ENCODE measurements around the gene ECHDC1. TPM values are rescaled to one million over a fixed set of nuclear protein-coding genes. Genes with fewer than 3 reads are reported as not detected.

Gene ECHDC1
- polyA plus RNA-seq, 1 donor from 2014 or later = 95.7 TPM

- H3K27ac ChIP-seq (ENCODE audit: low read length) = no peak overlapping the region
- no peaks in the 10 kb centered on the region for H3K9me3 ChIP-seq (ENCODE audit: low read length)
- H2AFZ ChIP-seq (ENCODE audit: low read depth, low read length) = no peak overlapping the region
- TF ChIP-seq TAF1 (IDR thresholded peaks at IDR 0.05; ENCODE audit: low read depth) (no peak), RAD21 (conservative IDR thresholded peaks at IDR 0.05) (no peak), EP300 (conservative IDR thresholded peaks at IDR 0.05; ENCODE audit: poor library complexity, severe bottlenecking) (no peak), EZH2 (IDR thresholded peaks at IDR 0.05; ENCODE audit: borderline replicate concordance, insufficient read depth, low read length, poor library complexity, severe bottlenecking) (no peak), POLR2AphosphoS5 (IDR thresholded peaks at IDR 0.05) (no peak)
- TF ChIP-seq, protein P1, sequence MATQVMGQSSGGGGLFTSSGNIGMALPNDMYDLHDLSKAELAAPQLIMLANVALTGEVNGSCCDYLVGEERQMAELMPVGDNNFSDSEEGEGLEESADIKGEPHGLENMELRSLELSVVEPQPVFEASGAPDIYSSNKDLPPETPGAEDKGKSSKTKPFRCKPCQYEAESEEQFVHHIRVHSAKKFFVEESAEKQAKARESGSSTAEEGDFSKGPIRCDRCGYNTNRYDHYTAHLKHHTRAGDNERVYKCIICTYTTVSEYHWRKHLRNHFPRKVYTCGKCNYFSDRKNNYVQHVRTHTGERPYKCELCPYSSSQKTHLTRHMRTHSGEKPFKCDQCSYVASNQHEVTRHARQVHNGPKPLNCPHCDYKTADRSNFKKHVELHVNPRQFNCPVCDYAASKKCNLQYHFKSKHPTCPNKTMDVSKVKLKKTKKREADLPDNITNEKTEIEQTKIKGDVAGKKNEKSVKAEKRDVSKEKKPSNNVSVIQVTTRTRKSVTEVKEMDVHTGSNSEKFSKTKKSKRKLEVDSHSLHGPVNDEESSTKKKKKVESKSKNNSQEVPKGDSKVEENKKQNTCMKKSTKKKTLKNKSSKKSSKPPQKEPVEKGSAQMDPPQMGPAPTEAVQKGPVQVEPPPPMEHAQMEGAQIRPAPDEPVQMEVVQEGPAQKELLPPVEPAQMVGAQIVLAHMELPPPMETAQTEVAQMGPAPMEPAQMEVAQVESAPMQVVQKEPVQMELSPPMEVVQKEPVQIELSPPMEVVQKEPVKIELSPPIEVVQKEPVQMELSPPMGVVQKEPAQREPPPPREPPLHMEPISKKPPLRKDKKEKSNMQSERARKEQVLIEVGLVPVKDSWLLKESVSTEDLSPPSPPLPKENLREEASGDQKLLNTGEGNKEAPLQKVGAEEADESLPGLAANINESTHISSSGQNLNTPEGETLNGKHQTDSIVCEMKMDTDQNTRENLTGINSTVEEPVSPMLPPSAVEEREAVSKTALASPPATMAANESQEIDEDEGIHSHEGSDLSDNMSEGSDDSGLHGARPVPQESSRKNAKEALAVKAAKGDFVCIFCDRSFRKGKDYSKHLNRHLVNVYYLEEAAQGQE (IDR thresholded peaks at IDR 0.05; ENCODE audit: borderline replicate concordance) = no peak
- H4K20me1 ChIP-seq (ENCODE audit: insufficient read depth) = no peaks in the 10 kb centered on the region
- H3K4me3 ChIP-seq (ENCODE audit: low read length) = no peak overlapping the region
- H3K9me2 ChIP-seq (ENCODE audit: insufficient read depth, low read length) = no peaks in the 10 kb centered on the region
- H3K4me2 ChIP-seq (ENCODE audit: low read length) = no peak overlapping the region
- H3K79me2 ChIP-seq (replicated peaks; ENCODE audit: insufficient read depth, low read length) = no peaks in the 10 kb centered on the region
- no peaks in the 10 kb centered on the region for H3K27me3 ChIP-seq (ENCODE audit: insufficient read depth, low read depth, low read length)
- H3K36me3 ChIP-seq (ENCODE audit: insufficient read depth, low read length) = no peaks in the 10 kb centered on the region
- H3K9ac ChIP-seq (ENCODE audit: low read length) = no peak overlapping the region
- H3F3A ChIP-seq (ENCODE audit: insufficient read depth, low read length, poor library complexity, severe bottlenecking) = no peaks in the 10 kb centered on the region
Measured at GRCh38 chr6:127249621-127250020, 93.8 kb downstream of the ECHDC1 start.

DNA sequence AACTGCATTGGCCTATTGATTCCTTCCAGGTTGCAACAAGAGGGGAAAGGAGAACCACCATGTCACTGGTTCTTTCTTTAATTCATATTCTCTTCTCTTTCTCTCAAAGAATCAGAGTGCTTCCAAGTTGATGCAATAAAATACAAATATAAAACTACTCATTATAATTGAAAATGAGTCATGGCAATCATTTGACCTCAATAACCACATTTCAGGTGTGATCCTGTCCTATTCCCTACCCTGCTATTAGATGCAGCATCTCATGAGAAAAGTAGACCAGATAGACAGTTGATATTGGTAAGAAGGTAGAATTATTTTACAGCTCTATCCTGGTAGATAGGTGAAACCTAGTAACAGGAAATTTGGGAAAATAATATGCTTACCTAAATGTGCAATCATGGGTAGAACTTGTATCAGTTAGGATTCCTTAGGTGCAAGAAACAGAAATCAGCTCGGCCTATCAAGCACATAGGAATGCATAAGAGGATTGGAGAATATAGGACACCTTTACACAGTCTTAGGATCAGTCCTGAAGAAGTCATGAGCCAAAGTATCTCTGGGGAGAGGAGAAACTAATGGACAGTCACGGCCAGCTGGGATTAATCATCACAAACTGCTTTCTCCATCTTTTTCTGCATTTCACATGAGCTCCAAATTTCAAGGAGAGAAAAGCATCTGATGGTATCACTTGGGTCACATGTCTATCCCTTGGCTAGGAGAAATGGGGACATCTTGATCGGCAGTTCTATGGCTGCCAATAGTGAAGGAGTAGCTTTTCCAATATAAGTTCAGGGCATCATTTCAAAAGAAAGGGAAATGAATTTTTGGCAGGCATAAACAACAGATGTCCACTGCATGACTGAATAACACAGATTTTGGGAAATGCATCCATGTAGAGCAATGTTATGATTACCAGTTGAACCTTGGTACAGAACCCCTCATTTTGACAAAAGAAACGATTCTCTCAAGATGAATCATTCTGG, 96.0 kb downstream of the ECHDC1 start:
- no peaks in the 10 kb centered on the region for H3F3A ChIP-seq (ENCODE audit: insufficient read depth, low read length, poor library complexity, severe bottlenecking)
- no peak for TF ChIP-seq SMC3 (conservative IDR thresholded peaks at IDR 0.05; ENCODE audit: poor library complexity)
- no peak for TF ChIP-seq EP300 (conservative IDR thresholded peaks at IDR 0.05; ENCODE audit: poor library complexity, severe bottlenecking)
- no peak for TF ChIP-seq POLR2AphosphoS5 (IDR thresholded peaks at IDR 0.05)
- no peak for TF ChIP-seq MXI1 (conservative IDR thresholded peaks at IDR 0.05; ENCODE audit: poor library complexity, severe bottlenecking)
- no peak for TF ChIP-seq RAD21 (conservative IDR thresholded peaks at IDR 0.05)
- no peak for TF ChIP-seq CTCF (IDR thresholded peaks at IDR 0.05; ENCODE audit: poor library complexity, severe bottlenecking)
- TF ChIP-seq EZH2 (IDR thresholded peaks at IDR 0.05; ENCODE audit: borderline replicate concordance, insufficient read depth, low read length, poor library complexity, severe bottlenecking) = no peak
- TF ChIP-seq TAF1 (IDR thresholded peaks at IDR 0.05; ENCODE audit: low read depth) = no peak
- TF ChIP-seq, protein P1 (IDR thresholded peaks at IDR 0.05; ENCODE audit: borderline replicate concordance) = no peak
- no peak overlapping the region for H3K4me2 ChIP-seq (ENCODE audit: low read length)
- H3K36me3 ChIP-seq (ENCODE audit: insufficient read depth, low read length) = no peaks in the 10 kb centered on the region
- no peaks in the 10 kb centered on the region for H3K79me2 ChIP-seq (replicated peaks; ENCODE audit: insufficient read depth, low read length)
- no peak overlapping the region for H3K27ac ChIP-seq (ENCODE audit: low read length)
- no peak overlapping the region for H2AFZ ChIP-seq (ENCODE audit: low read depth, low read length)
- no peak overlapping the region for H3K9ac ChIP-seq (ENCODE audit: low read length)
- H3K9me2 ChIP-seq (ENCODE audit: insufficient read depth, low read length) = no peaks in the 10 kb centered on the region
- no peaks in the 10 kb centered on the region for H4K20me1 ChIP-seq (ENCODE audit: insufficient read depth)
- H3K9me3 ChIP-seq (ENCODE audit: low read length) = no peaks in the 10 kb centered on the region
- no peak overlapping the region for H3K4me3 ChIP-seq (ENCODE audit: low read length)
- H3K27me3 ChIP-seq (ENCODE audit: insufficient read depth, low read depth, low read length) = no peaks in the 10 kb centered on the region

Measured in neural cell (in vitro differentiated cells).